Measurements from ENCODE around the gene KRTAP5-3.

DNA sequence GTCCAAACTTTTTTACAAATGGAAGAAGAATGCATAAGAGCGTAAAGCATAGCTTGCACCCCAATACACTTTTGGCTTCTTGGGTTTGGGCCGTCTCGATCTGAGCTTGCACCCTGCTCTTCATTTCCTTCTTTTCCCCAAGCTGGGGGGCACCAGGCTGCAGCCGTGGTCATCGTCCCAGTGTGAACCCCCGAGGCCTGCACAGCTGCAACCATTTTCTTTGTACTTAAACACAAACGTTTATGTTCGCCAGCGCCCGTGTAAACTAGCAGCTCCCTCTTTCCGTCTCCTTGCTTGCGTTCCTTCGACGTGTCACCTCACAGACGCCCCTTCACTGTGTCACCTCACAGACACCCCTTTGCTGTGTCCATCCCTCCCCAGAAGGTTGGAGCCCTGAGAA lies 31.4 kb upstream of the KRTAP5-3 start:
- TF ChIP-seq POLR2A (IDR thresholded peaks at IDR 0.05) = no peak
- TF ChIP-seq, protein P1, sequence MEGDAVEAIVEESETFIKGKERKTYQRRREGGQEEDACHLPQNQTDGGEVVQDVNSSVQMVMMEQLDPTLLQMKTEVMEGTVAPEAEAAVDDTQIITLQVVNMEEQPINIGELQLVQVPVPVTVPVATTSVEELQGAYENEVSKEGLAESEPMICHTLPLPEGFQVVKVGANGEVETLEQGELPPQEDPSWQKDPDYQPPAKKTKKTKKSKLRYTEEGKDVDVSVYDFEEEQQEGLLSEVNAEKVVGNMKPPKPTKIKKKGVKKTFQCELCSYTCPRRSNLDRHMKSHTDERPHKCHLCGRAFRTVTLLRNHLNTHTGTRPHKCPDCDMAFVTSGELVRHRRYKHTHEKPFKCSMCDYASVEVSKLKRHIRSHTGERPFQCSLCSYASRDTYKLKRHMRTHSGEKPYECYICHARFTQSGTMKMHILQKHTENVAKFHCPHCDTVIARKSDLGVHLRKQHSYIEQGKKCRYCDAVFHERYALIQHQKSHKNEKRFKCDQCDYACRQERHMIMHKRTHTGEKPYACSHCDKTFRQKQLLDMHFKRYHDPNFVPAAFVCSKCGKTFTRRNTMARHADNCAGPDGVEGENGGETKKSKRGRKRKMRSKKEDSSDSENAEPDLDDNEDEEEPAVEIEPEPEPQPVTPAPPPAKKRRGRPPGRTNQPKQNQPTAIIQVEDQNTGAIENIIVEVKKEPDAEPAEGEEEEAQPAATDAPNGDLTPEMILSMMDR (IDR thresholded peaks at IDR 0.05) = no peak

Data from lower leg skin (tissue), 3 donors.